Omental fat pad (tissue), 4 donors: ENCODE results near the gene OCLN. TPM values are rescaled to one million over a fixed set of nuclear protein-coding genes. Genes with fewer than 3 reads are reported as not detected.

Source experiments
- ATAC-seq: fragments of 150-250 bp; one replicate; pipeline ENCODE4 v1.9.1; 2016; ENCODE audit warnings: mild to moderate bottlenecking, moderate library complexity; ENCODE audit not compliant: low FRiP score
- DNase-seq: peaks from one replicate; pipeline ENCODE4 v3.0.0-alpha.2; 2019; ENCODE audit warnings: low spot score
- CTCF ChIP-seq, 3 donors: fragments of 450-650 bp; IDR thresholded peaks; one replicate each; pipeline ENCODE4 v1.5.1; 2016 to 2017; ENCODE audit warnings: antibody characterized with exemption in 3 of 3, mild to moderate bottlenecking in 3 of 3, moderate library complexity in 2 of 3
- total RNA-seq, 4 donors: library from RNA; depleted of rRNA; stranded (reverse); fragments of >200 nt; gene quantifications; one replicate each; pipeline ENCODE4 v1.1.0, GENCODE V29; 2016

OCLN gene
- total RNA-seq, 4 donors from 2014 or later: 2.2 to 10.6 (median 6.2) TPM

GRCh38 chr5:69484891-69485290 lies 7.7 kb upstream of the OCLN start:
- DNase-seq: no peak
- no peak for TF ChIP-seq CTCF (IDR thresholded peaks at IDR 0.05)
- ATAC-seq: no peak

GRCh38 chr5:69485471-69485870 lies 7.1 kb upstream of the OCLN start:
- ATAC-seq: no peak
- no peak for TF ChIP-seq CTCF (IDR thresholded peaks at IDR 0.05)
- no peak for DNase-seq

GRCh38 chr5:69489246-69489645 lies 3.3 kb upstream of the OCLN start:
- TF ChIP-seq CTCF (IDR thresholded peaks at IDR 0.05): no peak
- DNase-seq: no peak
- ATAC-seq: no peak

GRCh38 chr5:69491027-69491426 lies 1.6 kb upstream of the OCLN start:
- ATAC-seq (no peak), DNase-seq (no peak)
- TF ChIP-seq CTCF (IDR thresholded peaks at IDR 0.05): no peak

- DNase-seq (no peak), ATAC-seq (no peak)
- TF ChIP-seq CTCF (IDR thresholded peaks at IDR 0.05): no peak
These were observed 676 bp upstream of the OCLN start for GRCh38 chr5:69491838-69492390.

- TF ChIP-seq CTCF (IDR thresholded peaks at IDR 0.05): no peak
- ATAC-seq (no peak), DNase-seq (no peak)
These were observed 369 bp downstream of the OCLN start for GRCh38 chr5:69492923-69493395.

- ATAC-seq: peak; percentile 42
- TF ChIP-seq CTCF (IDR thresholded peaks at IDR 0.05): no peak
- DNase-seq: no peak
These were observed 975 bp downstream of the OCLN start for GRCh38 chr5:69493396-69494133.
